Measurements from ENCODE around the gene ENOSF1.

DNA sequence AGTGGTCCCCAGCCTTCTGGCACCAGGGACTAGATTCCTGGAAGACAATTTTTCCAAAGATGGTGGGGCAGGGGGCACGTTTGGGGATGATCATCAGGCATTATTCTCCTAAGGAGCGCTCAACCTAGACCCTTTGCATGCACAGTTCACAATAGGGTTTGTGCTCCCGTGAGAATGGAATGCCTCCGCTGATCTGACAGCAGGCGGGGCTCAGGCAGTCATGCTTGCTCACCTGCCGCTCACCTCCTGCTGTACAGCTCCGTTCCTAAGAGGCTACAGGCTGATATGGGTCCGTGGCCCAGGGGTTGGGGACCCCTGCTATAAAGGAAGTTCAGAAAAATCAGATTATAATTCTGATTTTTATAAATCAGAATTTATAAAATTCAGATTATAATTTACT lies 77.3 kb downstream of the ENOSF1 start:
- TF ChIP-seq GATA2 (IDR thresholded peaks at IDR 0.05; ENCODE audit: low read depth, low read length) (no peak), GATA3 (IDR thresholded peaks at IDR 0.05; ENCODE audit: low read depth, low read length) (no peak)

All from SH-SY5Y (cell line).